Epithelial cell of esophagus (primary cell): ENCODE data around the gene FDXACB1.

Experiments used
- DNase-seq: peaks from one replicate; pipeline ENCODE4 v3.0.0; 2010; ENCODE audit warnings: low read depth
- H3K4me3 ChIP-seq: 2 replicates; pipeline ENCODE4 v1.5.1; 2011; ENCODE audit warnings: mild to moderate bottlenecking, low read length, control low read depth
- CTCF ChIP-seq: IDR thresholded peaks from 2 replicates; pipeline ENCODE4 v1.5.1; 2011; ENCODE audit warnings: low read depth, mild to moderate bottlenecking, low read length, control low read depth, inconsistent platforms; ENCODE audit not compliant: insufficient read depth; ENCODE audit errors: missing control alignments

Gene FDXACB1

GRCh38 chr11:111846636-111847035, 32.3 kb downstream of the FDXACB1 start:
- no peak overlapping the region for H3K4me3 ChIP-seq
- DNase-seq, result peak; percentile 8
- TF ChIP-seq CTCF, result no peak

GRCh38 chr11:111846063-111846462, 32.9 kb downstream of the FDXACB1 start:
- DNase-seq, result peak; percentile 17
- TF ChIP-seq CTCF, result no peak
- no peak overlapping the region for H3K4me3 ChIP-seq

- peak; percentile 30 for DNase-seq
- no peak overlapping the region for H3K4me3 ChIP-seq
- TF ChIP-seq CTCF, result no peak
Observed at GRCh38 chr11:111845276-111846028, 33.5 kb downstream of the FDXACB1 start.

- TF ChIP-seq CTCF, result no peak
- H3K4me3 ChIP-seq, result no peak overlapping the region
- no peak for DNase-seq
Observed at GRCh38 chr11:111843661-111844060, 35.3 kb downstream of the FDXACB1 start.

- peak; percentile 86 for DNase-seq
- TF ChIP-seq CTCF, result peak; percentile 83
- H3K4me3 ChIP-seq, result no peak overlapping the region
Observed at GRCh38 chr11:111841370-111842053, 37.5 kb downstream of the FDXACB1 start.

GRCh38 chr11:111840143-111840542, 38.8 kb downstream of the FDXACB1 start:
- no peak for TF ChIP-seq CTCF
- H3K4me3 ChIP-seq, result no peak overlapping the region
- no peak for DNase-seq

- DNase-seq, result no peak
- no peak for TF ChIP-seq CTCF
- H3K4me3 ChIP-seq, result no peak overlapping the region
Observed at GRCh38 chr11:111838054-111838453, 40.9 kb downstream of the FDXACB1 start.
